Liver (tissue), 3 donors: Measurements from ENCODE around the gene LBH.
"Not testable (repeated sequence)": the region's sequence is repeated elsewhere in the genome, so short reads cannot be mapped to it uniquely, and the experiment has no call there.

Experiments used
- GABPA ChIP-seq, 2 donors: IDR thresholded peaks in 1 of 2; conservative IDR thresholded peaks in 1 of 2; 2 replicates each; pipeline ENCODE4 v1.6.1; 2016; ENCODE audit warnings: antibody characterized with exemption in 2 of 2, mild to moderate bottlenecking in 1 of 2, moderate library complexity in 1 of 2
- JUND ChIP-seq, 2 donors: IDR thresholded peaks; 2 replicates each; pipeline ENCODE4 v1.6.1; 2016; ENCODE audit warnings: antibody characterized with exemption in 2 of 2
- RAD21 ChIP-seq, 2 donors: IDR thresholded peaks; 2 replicates each; pipeline ENCODE4 v1.6.1; 2016; ENCODE audit warnings: antibody characterized with exemption in 2 of 2, mild to moderate bottlenecking in 2 of 2
- TF ChIP-seq, protein P1 (sequence below): fragments of 150-350 bp; IDR thresholded peaks from 2 replicates; pipeline ENCODE4 v1.5.1; 2017; ENCODE audit warnings: improper control_type of control experiment, low read depth, low read length; ENCODE audit not compliant: missing input control
- TF ChIP-seq, protein P2 (sequence below): IDR thresholded peaks from 2 replicates; pipeline ENCODE4 v1.6.1; 2016; ENCODE audit warnings: antibody characterized with exemption
- TF ChIP-seq, protein P3 (sequence below): IDR thresholded peaks from 2 replicates; pipeline ENCODE4 v1.6.1; 2016; ENCODE audit warnings: antibody characterized with exemption, mild to moderate bottlenecking
- TF ChIP-seq, protein P4 (sequence below): IDR thresholded peaks from 2 replicates; pipeline ENCODE4 v1.6.1; 2016; ENCODE audit warnings: antibody characterized with exemption
- donor health status: healthy.
- donor health status: healthy.

DNA sequence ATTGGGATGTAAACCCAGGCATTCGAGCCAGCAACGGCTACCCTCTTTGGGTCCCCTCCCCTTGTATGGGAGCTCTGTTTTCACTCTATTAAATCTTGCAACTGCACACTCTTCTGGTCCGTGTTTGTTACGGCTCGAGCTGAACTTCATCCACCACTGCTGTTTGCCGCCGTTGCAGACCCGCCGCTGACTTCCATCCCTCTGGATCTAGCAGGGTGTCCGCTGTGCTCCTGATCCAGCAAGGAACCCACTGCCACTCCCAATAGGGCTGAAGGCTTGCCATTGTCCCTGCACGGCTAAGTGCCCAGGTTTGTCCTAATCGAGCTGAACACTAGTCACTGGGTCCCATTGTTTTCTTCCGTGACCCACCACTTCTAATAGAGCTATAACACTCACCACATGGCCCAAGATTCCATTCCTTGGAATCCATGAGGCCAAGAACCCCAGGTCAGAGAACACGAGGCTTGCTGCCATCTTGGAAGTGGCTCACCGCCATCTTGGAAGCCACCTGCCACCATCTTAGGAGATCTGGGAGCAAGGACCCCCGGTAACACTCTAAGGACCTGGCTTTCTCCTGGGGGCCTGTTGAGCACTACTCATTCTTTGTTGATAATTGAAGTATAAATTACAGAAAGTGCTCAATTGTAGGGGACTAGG lies 37.9 kb downstream of the LBH start:
- TF ChIP-seq, protein P1, sequence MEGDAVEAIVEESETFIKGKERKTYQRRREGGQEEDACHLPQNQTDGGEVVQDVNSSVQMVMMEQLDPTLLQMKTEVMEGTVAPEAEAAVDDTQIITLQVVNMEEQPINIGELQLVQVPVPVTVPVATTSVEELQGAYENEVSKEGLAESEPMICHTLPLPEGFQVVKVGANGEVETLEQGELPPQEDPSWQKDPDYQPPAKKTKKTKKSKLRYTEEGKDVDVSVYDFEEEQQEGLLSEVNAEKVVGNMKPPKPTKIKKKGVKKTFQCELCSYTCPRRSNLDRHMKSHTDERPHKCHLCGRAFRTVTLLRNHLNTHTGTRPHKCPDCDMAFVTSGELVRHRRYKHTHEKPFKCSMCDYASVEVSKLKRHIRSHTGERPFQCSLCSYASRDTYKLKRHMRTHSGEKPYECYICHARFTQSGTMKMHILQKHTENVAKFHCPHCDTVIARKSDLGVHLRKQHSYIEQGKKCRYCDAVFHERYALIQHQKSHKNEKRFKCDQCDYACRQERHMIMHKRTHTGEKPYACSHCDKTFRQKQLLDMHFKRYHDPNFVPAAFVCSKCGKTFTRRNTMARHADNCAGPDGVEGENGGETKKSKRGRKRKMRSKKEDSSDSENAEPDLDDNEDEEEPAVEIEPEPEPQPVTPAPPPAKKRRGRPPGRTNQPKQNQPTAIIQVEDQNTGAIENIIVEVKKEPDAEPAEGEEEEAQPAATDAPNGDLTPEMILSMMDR, result not testable (repeated sequence)
- TF ChIP-seq, protein P2, sequence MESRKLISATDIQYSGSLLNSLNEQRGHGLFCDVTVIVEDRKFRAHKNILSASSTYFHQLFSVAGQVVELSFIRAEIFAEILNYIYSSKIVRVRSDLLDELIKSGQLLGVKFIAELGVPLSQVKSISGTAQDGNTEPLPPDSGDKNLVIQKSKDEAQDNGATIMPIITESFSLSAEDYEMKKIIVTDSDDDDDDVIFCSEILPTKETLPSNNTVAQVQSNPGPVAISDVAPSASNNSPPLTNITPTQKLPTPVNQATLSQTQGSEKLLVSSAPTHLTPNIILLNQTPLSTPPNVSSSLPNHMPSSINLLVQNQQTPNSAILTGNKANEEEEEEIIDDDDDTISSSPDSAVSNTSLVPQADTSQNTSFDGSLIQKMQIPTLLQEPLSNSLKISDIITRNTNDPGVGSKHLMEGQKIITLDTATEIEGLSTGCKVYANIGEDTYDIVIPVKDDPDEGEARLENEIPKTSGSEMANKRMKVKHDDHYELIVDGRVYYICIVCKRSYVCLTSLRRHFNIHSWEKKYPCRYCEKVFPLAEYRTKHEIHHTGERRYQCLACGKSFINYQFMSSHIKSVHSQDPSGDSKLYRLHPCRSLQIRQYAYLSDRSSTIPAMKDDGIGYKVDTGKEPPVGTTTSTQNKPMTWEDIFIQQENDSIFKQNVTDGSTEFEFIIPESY, result not testable (repeated sequence)
- TF ChIP-seq, protein P3, sequence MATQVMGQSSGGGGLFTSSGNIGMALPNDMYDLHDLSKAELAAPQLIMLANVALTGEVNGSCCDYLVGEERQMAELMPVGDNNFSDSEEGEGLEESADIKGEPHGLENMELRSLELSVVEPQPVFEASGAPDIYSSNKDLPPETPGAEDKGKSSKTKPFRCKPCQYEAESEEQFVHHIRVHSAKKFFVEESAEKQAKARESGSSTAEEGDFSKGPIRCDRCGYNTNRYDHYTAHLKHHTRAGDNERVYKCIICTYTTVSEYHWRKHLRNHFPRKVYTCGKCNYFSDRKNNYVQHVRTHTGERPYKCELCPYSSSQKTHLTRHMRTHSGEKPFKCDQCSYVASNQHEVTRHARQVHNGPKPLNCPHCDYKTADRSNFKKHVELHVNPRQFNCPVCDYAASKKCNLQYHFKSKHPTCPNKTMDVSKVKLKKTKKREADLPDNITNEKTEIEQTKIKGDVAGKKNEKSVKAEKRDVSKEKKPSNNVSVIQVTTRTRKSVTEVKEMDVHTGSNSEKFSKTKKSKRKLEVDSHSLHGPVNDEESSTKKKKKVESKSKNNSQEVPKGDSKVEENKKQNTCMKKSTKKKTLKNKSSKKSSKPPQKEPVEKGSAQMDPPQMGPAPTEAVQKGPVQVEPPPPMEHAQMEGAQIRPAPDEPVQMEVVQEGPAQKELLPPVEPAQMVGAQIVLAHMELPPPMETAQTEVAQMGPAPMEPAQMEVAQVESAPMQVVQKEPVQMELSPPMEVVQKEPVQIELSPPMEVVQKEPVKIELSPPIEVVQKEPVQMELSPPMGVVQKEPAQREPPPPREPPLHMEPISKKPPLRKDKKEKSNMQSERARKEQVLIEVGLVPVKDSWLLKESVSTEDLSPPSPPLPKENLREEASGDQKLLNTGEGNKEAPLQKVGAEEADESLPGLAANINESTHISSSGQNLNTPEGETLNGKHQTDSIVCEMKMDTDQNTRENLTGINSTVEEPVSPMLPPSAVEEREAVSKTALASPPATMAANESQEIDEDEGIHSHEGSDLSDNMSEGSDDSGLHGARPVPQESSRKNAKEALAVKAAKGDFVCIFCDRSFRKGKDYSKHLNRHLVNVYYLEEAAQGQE, result not testable (repeated sequence)
- TF ChIP-seq, protein P4, sequence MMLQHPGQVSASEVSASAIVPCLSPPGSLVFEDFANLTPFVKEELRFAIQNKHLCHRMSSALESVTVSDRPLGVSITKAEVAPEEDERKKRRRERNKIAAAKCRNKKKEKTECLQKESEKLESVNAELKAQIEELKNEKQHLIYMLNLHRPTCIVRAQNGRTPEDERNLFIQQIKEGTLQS, result not testable (repeated sequence)
- TF ChIP-seq GABPA (IDR thresholded peaks at IDR 0.05 in 1 of 2, conservative IDR thresholded peaks at IDR 0.05 in 1 of 2); RAD21 (IDR thresholded peaks at IDR 0.05); JUND (IDR thresholded peaks at IDR 0.05): not testable (repeated sequence)
